Thymus (tissue), 11 donors: ENCODE measurements around the gene RPS5. TPM values are rescaled to one million over a fixed set of nuclear protein-coding genes. Genes with fewer than 3 reads are reported as not detected.

Source experiments
- DNase-seq, 9 donors: peaks; one replicate each; pipeline ENCODE4 v3.0.0-alpha.2; 2013; ENCODE audit warnings: low spot score in 9 of 9, low read depth in 6 of 9, missing footprints in 1 of 9
- H3K27ac ChIP-seq, 2 donors: one replicate each; pipeline ENCODE4 v1.5.1; 2013; ENCODE audit warnings: control low read depth in 1 of 2, low read depth in 1 of 2, low read length in 1 of 2, mild to moderate bottlenecking in 1 of 2, moderate library complexity in 1 of 2
- H3K27me3 ChIP-seq, 2 donors: one replicate each; pipeline ENCODE4 v1.5.1; 2013; ENCODE audit warnings: low read length in 1 of 2; ENCODE audit not compliant: control insufficient read depth in 2 of 2, insufficient read depth in 1 of 2
- H3K36me3 ChIP-seq, 2 donors: one replicate each; pipeline ENCODE4 v1.5.1; 2013; ENCODE audit warnings: low read length in 1 of 2, mild to moderate bottlenecking in 1 of 2, moderate library complexity in 1 of 2; ENCODE audit not compliant: control insufficient read depth in 2 of 2, insufficient read depth in 2 of 2
- H3K4me1 ChIP-seq, 2 donors: one replicate each; pipeline ENCODE4 v1.5.1; 2013; ENCODE audit warnings: low read length in 2 of 2; ENCODE audit not compliant: control insufficient read depth in 2 of 2, insufficient read depth in 2 of 2
- H3K4me3 ChIP-seq, 2 donors: one replicate each; pipeline ENCODE4 v1.5.1; 2013; ENCODE audit warnings: low read length in 2 of 2, control low read depth in 1 of 2, mild to moderate bottlenecking in 1 of 2
- H3K9me3 ChIP-seq, 2 donors: one replicate each; pipeline ENCODE4 v1.5.1; 2013; ENCODE audit warnings: low read length in 1 of 2, mild to moderate bottlenecking in 1 of 2; ENCODE audit not compliant: control insufficient read depth in 2 of 2, insufficient read depth in 1 of 2
- WGBS: extraction: QIAGEN DNeasy Blood & Tissue Kit; methylation state at CpG from one replicate; pipeline ENCODE4 v1.1.7; 2013; 5-methylcytosine and 5-hydroxymethylcytosine counted together
- polyA plus RNA-seq: library from polyadenylated mRNA; stranded (reverse); fragments of 200-250 nt; gene quantifications from one replicate; pipeline ENCODE4 v1.2.3, GENCODE V29; 2013
- total RNA-seq: library from RNA; stranded (reverse); fragments of 120-200 nt; gene quantifications from one replicate; pipeline ENCODE4 v1.2.4, GENCODE V29; 2013
- donor health status: healthy.

RPS5 gene
- total and polyA plus RNA-seq, 2 donors: 942 to 1,573 TPM

- Histone ChIP-seq H3K4me1 (peaks cover 8 to 25% of the 10 kb centered on the region in 2 donors), H3K36me3 (peaks cover 0 to 4% of the 10 kb centered on the region in 2 donors), H3K27me3 (peaks cover 22 to 75% of the 10 kb centered on the region in 2 donors), H3K9me3 (peaks cover 0 to 13% of the 10 kb centered on the region in 2 donors), H3K27ac (no peak overlapping the region), H3K4me3 (no peak overlapping the region)
- 97% methylated on average over 15 of the region's 15 CpGs for WGBS
- DNase-seq: no peak
Observed at GRCh38 chr19:58353717-58354477, 33.2 kb upstream of the RPS5 start.

DNA sequence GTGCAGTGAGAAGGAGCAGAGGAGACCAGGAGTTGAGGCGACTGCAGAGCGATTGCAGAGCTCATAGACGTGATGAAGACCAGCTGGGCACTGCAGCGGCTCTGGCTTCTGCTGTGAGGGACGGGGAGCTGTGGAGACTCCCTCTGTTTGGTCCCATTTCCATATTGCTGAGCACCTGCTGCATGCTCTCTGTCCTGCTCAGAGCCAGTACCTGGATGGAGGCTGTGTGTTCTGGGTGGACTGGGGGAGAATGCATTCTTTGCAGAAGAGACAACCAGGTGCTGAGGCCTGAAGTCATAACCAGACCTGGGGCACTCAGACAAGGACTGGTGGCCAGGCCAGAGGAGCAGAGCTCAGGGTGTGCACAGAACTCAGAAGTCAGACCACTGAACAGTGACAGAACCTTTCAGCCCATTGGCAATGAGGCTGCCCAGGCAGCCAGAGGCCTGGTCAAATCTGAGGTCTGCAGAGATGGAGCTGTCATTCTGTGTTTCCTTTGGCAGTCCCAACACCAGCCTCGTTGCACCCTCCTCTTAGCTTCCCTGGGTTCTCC lies 32.5 kb upstream of the RPS5 start:
- Histone ChIP-seq H3K9me3 (peaks cover 0 to 13% of the 10 kb centered on the region in 2 donors), H3K4me1 (peaks cover 8 to 25% of the 10 kb centered on the region in 2 donors), H3K4me3 (no peak overlapping the region), H3K36me3 (peaks cover 0 to 4% of the 10 kb centered on the region in 2 donors), H3K27ac (no peak overlapping the region), H3K27me3 (peaks cover 22 to 73% of the 10 kb centered on the region in 2 donors)
- DNase-seq: no peak
- 90% methylated on average over 6 of the region's 6 CpGs for WGBS

GRCh38 chr19:58355215-58355796 lies 31.8 kb upstream of the RPS5 start:
- Histone ChIP-seq H3K27me3 (peaks cover 14 to 65% of the 10 kb centered on the region in 2 donors), H3K4me1 (peaks cover 8 to 19% of the 10 kb centered on the region in 2 donors), H3K4me3 (no peak overlapping the region), H3K27ac (no peak overlapping the region), H3K9me3 (peaks cover 0 to 13% of the 10 kb centered on the region in 2 donors), H3K36me3 (peaks cover 0 to 4% of the 10 kb centered on the region in 2 donors)
- no peak for DNase-seq
- 89% methylated on average over 10 of the region's 10 CpGs for WGBS

- Histone ChIP-seq H3K4me3 (peak overlapping the region; percentile 13 to 52), H3K9me3 (peaks cover 0 to 13% of the 10 kb centered on the region in 2 donors), H3K4me1 (peaks cover 8 to 19% of the 10 kb centered on the region in 2 donors), H3K27me3 (peaks cover 13 to 57% of the 10 kb centered on the region in 2 donors), H3K36me3 (peaks cover 0 to 2% of the 10 kb centered on the region in 2 donors), H3K27ac (peak overlapping the region in 1 of 2 donors; percentile 56)
- 9% methylated on average over 94 of the region's 94 CpGs for WGBS
- DNase-seq: peak in 7 of 9 donors; percentile 13 to 73 (median 30)
Observed at GRCh38 chr19:58355908-58356765, 30.9 kb upstream of the RPS5 start.

- Histone ChIP-seq H3K4me3 (peak overlapping the region; percentile 13 to 52), H3K27ac (peak overlapping the region in 1 of 2 donors; percentile 53), H3K9me3 (peaks cover 0 to 16% of the 10 kb centered on the region in 2 donors), H3K4me1 (peaks cover 12 to 22% of the 10 kb centered on the region in 2 donors), H3K36me3 (no peaks in the 10 kb centered on the region), H3K27me3 (peaks cover 13 to 55% of the 10 kb centered on the region in 2 donors)
- DNase-seq: no peak
- 36% methylated on average over 75 of the region's 75 CpGs for WGBS
Observed at GRCh38 chr19:58356766-58357480, 30.1 kb upstream of the RPS5 start.

DNA sequence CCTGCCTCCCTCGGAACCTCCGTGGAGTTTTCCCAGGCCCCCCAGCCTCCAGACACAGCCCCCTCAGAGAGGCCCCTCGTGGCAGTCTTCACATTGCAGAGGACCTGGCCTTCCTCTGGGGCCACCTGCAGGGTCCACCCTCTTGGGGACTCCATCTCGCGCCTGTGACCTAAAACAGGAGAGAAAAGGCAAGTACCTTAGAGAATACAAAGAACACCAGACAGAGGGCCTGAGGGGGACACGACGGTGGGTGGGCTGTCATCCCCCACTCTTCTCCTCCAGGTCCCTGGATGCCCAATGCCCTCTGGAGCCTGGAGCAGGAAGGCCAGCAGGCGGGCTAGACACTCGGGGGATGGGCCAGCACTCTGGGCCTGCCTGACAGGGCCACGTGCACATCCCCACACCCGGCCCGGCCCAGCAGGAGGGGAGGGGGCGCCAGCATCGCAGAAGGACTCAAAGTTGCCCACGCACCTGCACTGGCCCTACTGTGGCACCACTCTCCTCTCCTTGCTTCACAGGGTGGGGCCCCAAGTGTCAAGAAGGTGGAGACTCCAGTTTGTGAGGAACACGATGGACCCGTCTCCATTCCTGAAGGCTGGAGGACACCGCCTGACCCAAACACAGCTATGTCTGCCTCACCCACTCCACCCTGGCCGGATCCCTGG lies 29.5 kb upstream of the RPS5 start:
- no peak for DNase-seq
- Histone ChIP-seq H3K36me3 (no peaks in the 10 kb centered on the region), H3K27me3 (peaks cover 13 to 54% of the 10 kb centered on the region in 2 donors), H3K9me3 (peaks cover 0 to 18% of the 10 kb centered on the region in 2 donors), H3K4me1 (peaks cover 12 to 26% of the 10 kb centered on the region in 2 donors), H3K27ac (no peak overlapping the region), H3K4me3 (no peak overlapping the region)
- WGBS: 86% methylated on average over 19 of the region's 19 CpGs

DNA sequence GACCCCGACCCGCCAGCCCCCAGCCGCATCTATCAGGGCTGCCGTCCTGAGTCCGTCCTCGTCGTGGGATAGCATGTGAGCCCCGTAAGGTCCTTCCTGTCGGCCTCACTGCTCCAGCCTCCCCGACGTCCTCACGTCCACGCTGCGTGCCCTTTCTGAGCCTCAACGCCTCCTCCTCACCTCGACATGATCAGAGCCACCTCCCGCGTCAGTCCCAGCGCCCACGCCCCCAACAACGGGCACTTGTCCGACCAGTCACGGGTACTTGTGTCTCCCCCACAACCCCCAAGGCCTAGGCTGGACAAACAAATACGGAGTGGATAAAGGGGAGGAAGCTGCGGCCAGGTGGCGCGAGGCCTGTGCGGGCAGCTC lies 25.2 kb upstream of the RPS5 start:
- WGBS: 4% methylated on average over 28 of the region's 28 CpGs
- Histone ChIP-seq H3K9me3 (peaks cover 0 to 11% of the 10 kb centered on the region in 2 donors), H3K4me1 (peaks cover 3 to 13% of the 10 kb centered on the region in 2 donors), H3K36me3 (no peaks in the 10 kb centered on the region), H3K27me3 (peaks cover 4 to 25% of the 10 kb centered on the region in 2 donors), H3K27ac (peak overlapping the region; percentile 75 to 88), H3K4me3 (peak overlapping the region; percentile 67 to 78)
- peak in 1 of 9 donors; percentile 18 for DNase-seq
